Measurements from ENCODE around the gene ISM1.

ISM1 gene

GRCh38 chr20:13238001-13238653 is 17.1 kb downstream of the ISM1 start:
- TF ChIP-seq, protein P1, sequence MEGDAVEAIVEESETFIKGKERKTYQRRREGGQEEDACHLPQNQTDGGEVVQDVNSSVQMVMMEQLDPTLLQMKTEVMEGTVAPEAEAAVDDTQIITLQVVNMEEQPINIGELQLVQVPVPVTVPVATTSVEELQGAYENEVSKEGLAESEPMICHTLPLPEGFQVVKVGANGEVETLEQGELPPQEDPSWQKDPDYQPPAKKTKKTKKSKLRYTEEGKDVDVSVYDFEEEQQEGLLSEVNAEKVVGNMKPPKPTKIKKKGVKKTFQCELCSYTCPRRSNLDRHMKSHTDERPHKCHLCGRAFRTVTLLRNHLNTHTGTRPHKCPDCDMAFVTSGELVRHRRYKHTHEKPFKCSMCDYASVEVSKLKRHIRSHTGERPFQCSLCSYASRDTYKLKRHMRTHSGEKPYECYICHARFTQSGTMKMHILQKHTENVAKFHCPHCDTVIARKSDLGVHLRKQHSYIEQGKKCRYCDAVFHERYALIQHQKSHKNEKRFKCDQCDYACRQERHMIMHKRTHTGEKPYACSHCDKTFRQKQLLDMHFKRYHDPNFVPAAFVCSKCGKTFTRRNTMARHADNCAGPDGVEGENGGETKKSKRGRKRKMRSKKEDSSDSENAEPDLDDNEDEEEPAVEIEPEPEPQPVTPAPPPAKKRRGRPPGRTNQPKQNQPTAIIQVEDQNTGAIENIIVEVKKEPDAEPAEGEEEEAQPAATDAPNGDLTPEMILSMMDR (IDR thresholded peaks at IDR 0.05; ENCODE audit: low read depth, low read length, missing control alignments), result no peak
- DNase-seq (ENCODE audit: extremely low read depth, low read depth), result no peak
- H3K4me3 ChIP-seq (replicated peaks; ENCODE audit: low read depth, low read length), result no peak overlapping the region

- DNase-seq (ENCODE audit: extremely low read depth, low read depth), result no peak
- TF ChIP-seq, protein P1 (IDR thresholded peaks at IDR 0.05; ENCODE audit: low read depth, low read length, missing control alignments), result no peak
- no peak overlapping the region for H3K4me3 ChIP-seq (replicated peaks; ENCODE audit: low read depth, low read length)
Measured at GRCh38 chr20:13243826-13244376, 22.8 kb downstream of the ISM1 start.

GRCh38 chr20:13245250-13245723 is 24.2 kb downstream of the ISM1 start:
- TF ChIP-seq, protein P1 (IDR thresholded peaks at IDR 0.05; ENCODE audit: low read depth, low read length, missing control alignments), result no peak
- DNase-seq (ENCODE audit: extremely low read depth, low read depth), result no peak
- H3K4me3 ChIP-seq (replicated peaks; ENCODE audit: low read depth, low read length), result no peak overlapping the region

DNA sequence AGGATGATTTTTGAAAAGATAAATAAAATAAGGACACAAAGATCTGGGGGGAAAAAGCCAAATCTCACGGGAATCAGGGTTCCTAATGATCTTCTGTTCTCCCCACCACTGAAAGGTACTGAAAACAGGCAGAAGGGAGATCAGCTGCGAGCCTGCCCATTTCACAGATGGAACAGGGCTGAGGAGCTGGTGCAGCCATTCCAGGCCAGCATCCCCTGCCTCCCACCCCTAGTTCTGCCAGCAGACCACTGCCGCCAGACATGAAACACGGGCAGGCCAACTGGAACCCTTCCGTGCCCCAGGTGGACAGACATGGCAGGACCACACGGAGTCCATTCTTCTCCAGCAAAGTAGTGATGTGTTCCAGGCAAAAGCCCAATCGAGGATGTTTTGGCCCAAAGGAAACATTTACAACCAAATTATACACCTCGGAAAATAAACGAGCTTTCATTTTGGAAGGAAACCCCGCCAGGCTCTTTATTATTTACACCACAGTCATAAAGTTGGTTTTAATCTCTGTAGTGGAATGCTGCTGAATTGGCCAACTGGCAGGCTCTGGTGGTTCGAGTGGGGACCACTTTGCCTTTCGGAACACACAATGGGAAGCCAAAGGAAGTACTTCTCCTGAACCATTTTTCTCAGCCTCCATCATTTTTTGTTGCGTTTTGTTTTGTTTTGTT is 28.2 kb downstream of the ISM1 start:
- no peak overlapping the region for H3K4me3 ChIP-seq (replicated peaks; ENCODE audit: low read depth, low read length)
- TF ChIP-seq, protein P1 (IDR thresholded peaks at IDR 0.05; ENCODE audit: low read depth, low read length, missing control alignments), result no peak
- no peak for DNase-seq (ENCODE audit: extremely low read depth, low read depth)

GRCh38 chr20:13249798-13250170 is 28.7 kb downstream of the ISM1 start:
- no peak for DNase-seq (ENCODE audit: extremely low read depth, low read depth)
- TF ChIP-seq, protein P1 (IDR thresholded peaks at IDR 0.05; ENCODE audit: low read depth, low read length, missing control alignments), result no peak
- H3K4me3 ChIP-seq (replicated peaks; ENCODE audit: low read depth, low read length), result no peak overlapping the region

DNA sequence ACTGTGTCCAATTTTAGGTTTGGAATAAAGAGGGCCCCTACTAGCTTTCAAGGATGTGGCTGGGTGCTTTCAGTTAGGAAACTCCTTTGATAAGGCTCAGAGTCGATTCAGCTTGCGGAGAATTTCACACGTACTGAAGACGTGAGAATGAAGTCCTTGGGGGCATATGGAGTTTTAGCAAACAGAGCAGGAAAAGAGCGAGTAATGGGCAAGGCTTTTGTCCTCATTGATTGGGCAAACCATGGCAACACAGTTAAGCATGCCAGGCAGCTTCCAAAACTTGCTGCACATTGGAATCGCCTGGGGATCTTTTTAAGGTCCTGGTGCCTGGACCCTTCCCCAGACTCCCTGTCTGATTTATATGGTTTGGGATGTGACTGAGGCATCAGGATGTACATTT is 29.2 kb downstream of the ISM1 start:
- no peak overlapping the region for H3K4me3 ChIP-seq (replicated peaks; ENCODE audit: low read depth, low read length)
- no peak for DNase-seq (ENCODE audit: extremely low read depth, low read depth)
- TF ChIP-seq, protein P1 (IDR thresholded peaks at IDR 0.05; ENCODE audit: low read depth, low read length, missing control alignments), result no peak
